Right renal pelvis (tissue), 4 donors: ENCODE results near the gene DIP2C. TPM values are rescaled to one million over a fixed set of nuclear protein-coding genes. Genes with fewer than 3 reads are reported as not detected.
"Not testable (repeated sequence)": the region's sequence is repeated elsewhere in the genome, so short reads cannot be mapped to it uniquely, and the experiment has no call there.

Experiments used
- DNase-seq, 4 donors: peaks; one replicate each; pipeline ENCODE4 v3.0.0-alpha.2; 2013; ENCODE audit warnings: low read depth in 4 of 4, low spot score in 3 of 4, missing footprints in 1 of 4
- polyA plus RNA-seq, 4 donors: library from polyadenylated mRNA; unstranded; fragments of 120-200 nt; gene quantifications; one replicate each; pipeline ENCODE4 v1.2.1, GENCODE V29; 2013; ENCODE audit not compliant: insufficient read length in 4 of 4

The DIP2C gene
- polyA plus RNA-seq, 4 donors = 19.6 to 22.4 (median 21.1) TPM

GRCh38 chr10:603745-604144 is 85.7 kb downstream of the DIP2C start:
- DNase-seq = no peak

- no peak for DNase-seq
Measured at GRCh38 chr10:602391-603005, 87.0 kb downstream of the DIP2C start.

GRCh38 chr10:601660-601963 is 87.9 kb downstream of the DIP2C start:
- no peak for DNase-seq

GRCh38 chr10:600876-601659 is 88.4 kb downstream of the DIP2C start:
- DNase-seq = no peak

- DNase-seq = no peak
Measured at GRCh38 chr10:600234-600633, 89.2 kb downstream of the DIP2C start.

- no peak for DNase-seq
Measured at GRCh38 chr10:599767-600166, 89.7 kb downstream of the DIP2C start.

GRCh38 chr10:598415-599170 is 90.9 kb downstream of the DIP2C start:
- DNase-seq = no peak

GRCh38 chr10:597976-598375 is 91.5 kb downstream of the DIP2C start:
- DNase-seq = no peak

GRCh38 chr10:596725-597345 is 92.6 kb downstream of the DIP2C start:
- DNase-seq = no peak

GRCh38 chr10:596131-596530 is 93.3 kb downstream of the DIP2C start:
- DNase-seq = not testable (repeated sequence)

- DNase-seq = no peak
Measured at GRCh38 chr10:595473-595872, 94.0 kb downstream of the DIP2C start.

- DNase-seq = no peak
Measured at GRCh38 chr10:594584-595270, 94.7 kb downstream of the DIP2C start.

GRCh38 chr10:593901-594457 is 95.5 kb downstream of the DIP2C start:
- no peak for DNase-seq

GRCh38 chr10:593421-593820 is 96.0 kb downstream of the DIP2C start:
- DNase-seq = no peak

GRCh38 chr10:593016-593415 is 96.5 kb downstream of the DIP2C start:
- no peak for DNase-seq

- DNase-seq = no peak
Measured at GRCh38 chr10:591646-592045, 97.8 kb downstream of the DIP2C start.

GRCh38 chr10:590721-591120 is 98.7 kb downstream of the DIP2C start:
- DNase-seq = no peak

GRCh38 chr10:589961-590680 is 99.3 kb downstream of the DIP2C start:
- no peak for DNase-seq

- DNase-seq = no peak
Measured at GRCh38 chr10:588246-589165, 101.0 kb downstream of the DIP2C start.
